T-helper 1 cell (primary cell): ENCODE measurements around the gene ADARB2.
"Not testable (repeated sequence)": the region's sequence is repeated elsewhere in the genome, so short reads cannot be mapped to it uniquely, and the experiment has no call there.

Experiments used
- DNase-seq, 5 donors: peaks; one replicate each; pipeline ENCODE4 v3.0.0-alpha.2; 2012 to 2020

Gene ADARB2

DNA sequence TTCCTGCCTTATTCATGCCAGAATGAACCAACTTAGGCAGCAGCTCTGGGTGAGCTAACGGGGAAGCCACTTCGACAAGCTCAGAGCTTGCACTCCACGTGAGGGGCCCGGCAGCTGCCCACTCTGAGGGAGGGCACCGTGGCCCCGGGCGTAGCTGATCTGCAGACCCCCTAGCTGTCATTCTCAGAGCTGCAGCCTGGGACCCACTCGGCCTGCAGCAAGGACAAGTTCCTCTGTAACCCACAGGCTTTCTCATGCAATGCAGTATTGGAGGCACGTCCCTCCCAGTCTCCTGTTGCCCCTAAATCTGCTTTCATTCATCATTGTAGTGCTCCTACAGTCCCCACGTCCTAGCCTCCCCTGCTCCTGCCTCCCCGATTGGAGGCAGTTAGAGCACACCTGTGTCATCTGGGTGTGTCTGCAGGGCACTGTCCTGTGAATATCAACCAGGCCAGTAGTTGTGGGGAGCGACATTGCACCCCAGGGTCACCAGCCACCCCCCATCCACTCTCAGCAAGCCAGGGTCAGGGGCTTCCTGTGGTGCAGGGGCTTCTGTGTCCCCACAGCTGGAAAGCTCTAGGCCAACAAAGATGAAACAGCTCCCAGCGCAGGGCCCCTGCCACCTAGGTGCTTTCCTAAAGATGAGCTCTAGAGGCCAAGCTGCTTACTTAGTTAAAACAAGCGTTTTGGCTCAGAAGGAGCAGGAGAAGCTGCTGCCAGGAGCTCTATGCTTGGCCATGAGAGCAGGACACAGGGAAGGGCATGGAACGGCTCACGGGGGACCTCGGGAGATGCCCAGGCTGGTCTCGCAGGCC is 333.6 kb downstream of the ADARB2 start:
- no peak for DNase-seq

DNA sequence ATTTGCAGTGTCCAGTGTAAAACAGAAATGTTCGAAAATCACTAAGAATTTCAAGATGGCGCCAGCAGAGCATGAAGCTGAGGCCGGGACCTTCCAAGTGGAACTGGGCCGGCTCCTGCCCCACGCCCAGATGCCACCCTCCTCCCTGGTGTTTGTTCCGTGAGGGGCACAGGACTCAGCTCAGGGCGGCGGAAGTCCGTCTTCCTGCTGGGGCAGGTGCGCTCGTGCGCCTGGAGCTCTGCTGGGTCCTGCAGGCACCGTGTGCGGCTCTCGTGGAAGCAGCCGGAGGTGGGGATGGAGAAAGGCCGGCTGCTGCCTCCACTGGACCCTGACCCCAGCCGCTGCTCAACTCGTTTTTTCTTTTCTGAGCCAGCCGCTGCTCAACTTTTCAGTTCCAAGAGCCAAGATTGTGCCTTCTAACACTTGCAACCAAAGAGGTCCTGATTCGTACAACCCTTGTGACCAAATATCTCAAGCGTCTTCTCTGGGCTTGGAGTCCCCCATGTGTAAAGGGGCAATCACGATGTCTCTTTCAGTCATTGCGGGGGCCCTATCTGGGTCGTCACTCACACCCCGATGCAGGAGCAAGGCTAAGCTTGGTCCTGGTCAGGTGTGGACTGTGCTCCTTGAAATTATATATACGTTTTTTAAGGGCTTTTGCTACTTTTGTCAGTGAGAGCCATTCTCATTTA is 334.4 kb downstream of the ADARB2 start:
- no peak for DNase-seq

DNA sequence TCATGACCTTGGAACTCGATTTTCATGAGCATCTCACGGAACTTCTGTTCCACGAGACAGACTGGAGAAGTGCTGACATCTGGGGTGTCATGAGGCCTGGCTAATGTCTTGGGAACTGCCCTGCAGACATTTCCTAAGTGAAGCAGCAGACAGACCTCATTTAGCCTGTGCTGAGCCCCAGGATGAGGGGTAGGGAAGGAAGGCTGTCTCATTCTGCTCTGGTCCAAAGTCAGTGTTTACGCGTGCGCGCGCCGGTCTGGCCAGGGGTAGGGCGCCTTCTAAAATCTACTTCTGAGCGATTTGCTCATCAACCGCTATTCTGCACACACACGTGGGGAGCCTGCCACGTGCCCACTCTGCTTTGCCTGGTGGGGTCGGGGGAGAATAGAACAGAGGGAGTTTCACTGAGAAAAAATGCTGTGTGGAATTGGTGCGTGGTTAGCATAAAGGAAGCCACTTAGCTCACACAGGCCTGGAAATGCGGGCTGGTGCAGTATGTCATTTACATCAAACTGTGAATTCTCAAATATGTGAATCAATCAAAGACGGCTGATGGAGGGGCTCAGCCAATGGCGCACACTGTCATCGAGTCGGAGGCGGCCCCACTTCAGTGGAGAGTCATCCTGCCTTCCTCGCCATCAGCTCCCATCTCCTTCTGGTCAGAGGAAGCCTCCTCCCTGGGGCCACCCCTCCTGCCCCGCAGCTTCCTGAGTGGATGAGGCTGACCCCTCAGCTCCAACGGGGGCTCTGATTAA is 335.1 kb downstream of the ADARB2 start:
- no peak for DNase-seq

DNA sequence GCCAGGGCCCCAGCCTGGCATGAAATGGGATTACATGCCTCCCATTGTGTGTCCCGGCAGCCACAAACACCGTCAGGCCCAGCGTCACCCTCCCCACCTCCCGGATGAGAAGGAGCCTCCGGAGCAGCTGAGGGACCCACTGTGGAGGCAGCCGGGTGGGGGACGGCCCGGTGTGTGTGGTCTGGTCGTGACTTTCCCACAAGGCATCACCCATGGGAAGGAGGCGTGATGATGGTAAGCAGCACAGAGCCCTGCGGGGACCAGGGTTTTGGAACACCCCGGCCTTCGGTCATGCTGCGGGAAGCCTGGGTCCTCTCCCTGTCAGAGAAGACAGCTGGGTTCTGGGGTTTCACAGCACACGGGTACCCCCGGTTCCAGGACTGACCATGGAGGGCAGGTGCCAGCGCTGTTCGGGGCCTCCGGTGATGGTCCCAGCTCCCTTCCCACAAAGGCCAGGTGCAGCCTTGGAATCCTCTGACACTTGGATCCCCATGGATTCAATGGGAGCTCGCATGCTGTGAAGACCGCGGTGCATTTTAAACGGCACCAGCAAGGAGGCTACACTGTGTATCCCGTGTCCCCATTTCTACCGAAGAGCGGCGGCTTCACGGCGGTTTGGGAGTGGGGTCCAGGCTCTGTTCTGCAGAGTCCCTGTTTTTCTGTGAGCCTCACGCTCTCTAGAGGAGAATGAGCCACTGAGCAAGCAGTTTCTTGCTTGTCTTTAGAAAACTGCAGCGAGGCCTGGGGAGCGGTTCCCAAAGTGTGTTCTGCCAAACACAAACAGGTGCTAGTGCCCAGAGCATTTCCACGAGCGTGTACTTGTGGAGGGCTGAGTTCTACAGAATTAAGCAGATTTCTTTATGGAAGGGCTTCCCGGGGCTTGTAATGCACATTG is 336.0 kb downstream of the ADARB2 start:
- DNase-seq: no peak

DNA sequence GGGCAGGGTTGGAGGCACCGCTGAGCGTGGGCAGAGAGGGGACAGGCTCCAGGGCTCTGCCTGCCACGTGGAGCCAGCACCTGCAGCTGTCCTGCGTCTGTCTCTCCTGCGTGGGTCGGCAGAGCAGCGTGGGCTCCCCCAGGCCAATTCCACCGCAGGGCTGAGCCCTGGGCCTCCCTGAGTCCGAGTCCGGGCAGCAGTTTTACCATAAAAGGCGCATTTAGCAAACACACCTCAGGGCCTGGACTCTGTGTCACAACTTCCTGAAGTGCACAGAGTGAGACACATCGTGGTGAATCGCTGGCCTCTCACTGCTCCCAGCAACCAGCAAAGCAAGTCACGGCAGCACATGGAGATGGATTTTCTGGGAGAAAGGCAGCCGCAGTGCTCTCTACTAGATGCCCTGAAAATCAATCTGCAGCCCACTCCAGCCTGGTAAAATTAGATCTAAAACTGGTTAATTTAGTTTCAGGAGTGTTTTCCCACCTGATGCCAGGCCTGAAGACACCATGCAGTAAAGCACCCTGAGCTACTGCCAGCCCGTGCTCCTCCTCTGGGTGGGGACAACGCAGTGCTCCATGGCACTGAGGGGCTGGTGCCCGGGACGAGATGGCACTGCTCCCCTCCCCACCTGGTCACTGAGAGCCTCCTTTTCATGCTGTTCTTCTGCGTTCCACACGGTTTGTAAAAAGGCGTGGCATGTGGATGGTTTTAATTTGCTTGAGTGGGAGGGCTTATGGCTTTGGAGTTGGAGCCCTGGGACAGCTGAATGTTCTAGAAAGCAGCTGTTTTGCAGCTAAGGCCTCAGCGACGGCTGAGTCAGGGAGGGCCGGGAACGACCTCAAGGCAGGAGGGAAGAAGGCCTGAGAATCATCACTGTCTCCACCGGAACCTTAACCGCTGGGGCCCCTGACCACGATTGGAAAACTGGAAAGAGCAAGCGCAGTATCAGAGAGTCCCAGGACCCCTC is 336.9 kb downstream of the ADARB2 start:
- DNase-seq: no peak

- DNase-seq: no peak
Observed at GRCh38 chr10:1399431-1400100, 337.8 kb downstream of the ADARB2 start.

GRCh38 chr10:1398626-1399410 is 338.5 kb downstream of the ADARB2 start:
- no peak for DNase-seq

GRCh38 chr10:1398116-1398515 is 339.2 kb downstream of the ADARB2 start:
- not testable (repeated sequence) for DNase-seq

DNA sequence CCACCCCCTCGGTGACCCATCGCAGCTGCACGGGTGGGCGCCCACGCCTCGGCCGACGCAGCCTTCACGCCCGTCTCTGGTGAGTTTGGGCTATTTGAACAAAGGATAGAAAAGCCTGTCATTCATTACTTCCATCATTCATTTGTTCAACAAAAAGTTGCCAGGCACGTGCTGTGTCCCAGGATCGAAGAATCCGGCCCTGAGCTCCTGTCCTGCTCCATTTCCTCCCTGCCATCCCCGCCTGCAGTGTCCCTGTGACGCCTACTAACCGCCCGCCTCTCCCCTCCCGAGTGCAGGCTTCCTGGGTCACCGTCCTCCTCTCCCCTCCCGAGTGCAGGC is 341.1 kb downstream of the ADARB2 start:
- DNase-seq: no peak

DNA sequence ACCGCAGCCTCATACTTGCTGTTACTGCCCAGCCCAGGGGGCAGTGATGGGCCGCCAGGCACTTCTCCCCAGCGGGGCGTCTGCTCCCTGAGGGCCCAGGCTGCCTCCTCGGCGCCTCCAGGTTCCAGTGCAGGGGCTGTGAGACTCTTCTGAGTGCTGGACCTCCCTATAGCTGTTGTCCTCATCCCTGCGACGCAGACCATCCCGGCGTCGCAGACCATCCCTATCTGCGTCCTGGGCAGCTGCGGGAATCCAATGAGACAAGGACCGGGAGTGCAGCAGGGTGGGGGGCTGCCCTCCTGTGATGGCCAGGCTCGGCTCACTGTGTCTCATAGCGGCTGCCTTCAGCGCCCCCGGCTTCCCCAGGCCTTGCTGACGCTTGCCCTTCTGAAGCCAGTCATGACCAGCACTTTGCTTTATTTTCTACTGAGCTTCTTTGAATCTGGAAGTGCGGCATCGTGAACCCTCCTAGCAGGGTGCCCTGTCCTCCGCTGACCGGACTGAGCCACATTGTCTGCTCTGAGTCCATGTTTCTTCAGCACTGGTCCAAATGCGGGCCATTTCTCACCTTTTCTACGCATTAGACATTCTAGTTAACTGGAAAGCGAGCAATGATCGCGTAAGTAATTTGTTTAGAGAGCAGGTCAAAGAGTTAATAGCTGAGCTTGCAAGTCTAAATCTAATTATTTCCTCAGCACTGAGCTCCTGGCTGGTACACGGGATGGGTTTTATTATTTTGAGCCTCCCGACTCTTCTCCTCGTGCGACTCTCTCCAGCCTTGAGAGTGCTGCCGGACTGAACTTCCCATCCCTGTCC is 341.6 kb downstream of the ADARB2 start:
- no peak for DNase-seq

- no peak for DNase-seq
Observed at GRCh38 chr10:1395025-1395480, 342.3 kb downstream of the ADARB2 start.

DNA sequence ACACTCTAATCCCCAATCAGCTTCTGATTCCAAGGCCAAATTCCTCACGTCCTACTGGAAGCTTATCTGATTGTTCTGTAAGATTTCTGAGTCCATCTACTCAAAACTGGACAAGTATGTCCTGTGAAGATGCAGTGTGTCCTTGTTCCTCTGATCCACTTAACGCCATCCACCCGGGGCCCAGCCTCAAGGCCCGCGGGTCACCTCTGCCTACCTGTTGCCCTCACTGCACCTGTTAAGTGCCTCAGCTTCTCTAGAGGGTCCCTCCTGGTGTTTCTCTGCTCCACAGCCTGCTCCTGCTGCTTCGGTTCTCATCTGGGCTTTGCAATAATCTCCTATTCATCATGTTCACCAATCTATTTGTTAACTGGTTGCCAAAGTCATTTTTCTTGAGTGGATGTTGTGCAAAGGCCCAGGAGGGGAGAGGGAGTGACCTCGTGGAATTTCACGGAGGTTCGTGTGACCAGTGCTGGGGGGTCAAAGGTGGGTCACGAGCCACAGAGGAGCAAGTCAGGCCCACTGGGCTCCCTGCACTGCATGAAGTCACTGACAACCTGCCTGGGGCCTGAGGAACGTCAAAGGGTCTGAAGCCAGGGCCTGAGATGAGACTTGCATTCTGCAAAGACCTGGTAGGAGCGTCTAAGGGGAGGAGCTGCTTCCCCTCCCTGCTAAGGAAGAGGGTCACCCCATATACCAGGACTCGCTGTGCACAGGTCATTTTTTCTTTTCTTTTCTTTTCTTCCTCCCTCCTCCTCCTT is 343.0 kb downstream of the ADARB2 start:
- no peak for DNase-seq

DNA sequence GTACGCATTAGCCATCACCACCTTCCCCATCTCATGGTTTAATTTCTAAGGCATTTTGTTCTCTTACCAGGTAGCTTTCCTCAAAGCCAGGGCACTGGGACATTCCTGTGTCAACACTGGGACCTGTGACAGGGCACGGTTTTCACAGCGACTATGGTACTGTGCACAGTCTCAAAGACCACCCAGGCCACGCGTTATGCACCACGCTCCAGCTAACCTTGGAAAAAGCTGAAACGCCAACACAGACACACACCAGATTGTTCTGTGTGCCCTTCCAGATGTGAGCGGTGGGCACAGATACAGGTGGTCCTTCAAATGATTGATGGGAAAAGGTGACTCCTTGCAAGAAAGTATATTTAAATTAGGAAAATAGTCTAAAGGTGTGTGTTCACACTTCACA is 343.8 kb downstream of the ADARB2 start:
- DNase-seq: no peak

GRCh38 chr10:1392127-1392526 is 345.2 kb downstream of the ADARB2 start:
- no peak for DNase-seq

- DNase-seq: no peak
Observed at GRCh38 chr10:1390200-1390599, 347.1 kb downstream of the ADARB2 start.

DNA sequence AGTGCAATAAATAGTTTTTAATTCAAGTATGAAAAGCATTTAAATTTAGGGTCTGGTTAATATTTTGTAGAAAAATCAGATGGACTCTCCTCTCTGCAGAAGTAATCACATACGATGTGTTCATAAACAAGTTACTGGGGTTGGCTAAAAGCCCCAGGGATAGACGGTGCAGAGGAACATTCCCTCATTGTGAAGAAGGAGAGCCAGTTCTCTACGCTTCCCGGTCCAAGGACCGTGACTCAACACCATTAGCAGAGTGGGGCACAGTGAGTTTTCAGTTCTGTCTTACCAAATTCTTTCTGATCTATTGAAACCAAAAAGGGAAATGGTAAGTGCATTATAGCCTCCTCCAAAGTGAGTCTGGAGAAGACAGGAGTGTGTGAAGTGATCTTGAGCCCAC is 353.3 kb downstream of the ADARB2 start:
- no peak for DNase-seq

DNA sequence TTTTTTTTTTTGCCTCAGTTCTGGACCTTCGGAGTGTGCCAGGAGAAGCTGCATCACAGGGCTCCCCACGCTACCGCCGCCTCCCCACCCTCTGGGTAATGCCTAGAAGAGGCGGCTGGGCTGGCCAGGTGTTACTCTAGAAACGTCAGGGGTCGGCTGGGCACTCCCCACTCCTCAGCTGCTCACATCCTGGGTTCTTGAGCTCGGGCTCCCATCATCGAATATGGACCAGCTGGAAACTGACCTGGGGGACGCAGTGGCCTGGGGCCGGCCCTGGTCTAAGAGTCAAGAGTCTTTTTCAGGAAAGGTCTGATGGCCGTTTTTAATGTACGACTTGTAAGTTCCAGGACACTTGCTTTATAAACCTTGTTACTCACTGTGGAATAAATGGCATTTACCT is 354.6 kb downstream of the ADARB2 start:
- DNase-seq: no peak

DNA sequence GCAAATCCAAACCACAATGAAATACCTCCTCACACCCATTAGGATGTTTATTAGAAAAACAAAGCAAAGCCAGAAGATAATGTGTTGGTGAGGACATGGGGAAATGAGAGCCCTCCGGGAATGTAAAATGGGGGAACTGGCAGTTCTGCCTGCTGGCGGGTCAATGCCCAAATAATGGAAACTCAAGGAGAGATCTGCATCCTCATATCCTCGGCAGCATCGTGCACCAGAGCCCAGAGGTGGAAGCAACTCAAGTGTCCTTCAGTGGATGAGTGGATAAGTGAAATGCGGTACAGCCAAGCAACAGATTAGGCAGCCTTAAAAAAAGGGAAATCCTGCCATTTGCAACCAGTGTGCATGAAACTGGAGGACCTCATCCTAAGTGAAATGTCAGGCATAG is 356.0 kb downstream of the ADARB2 start:
- no peak for DNase-seq
